ENCODE results near the gene PTGFRN. TPM values are rescaled to one million over a fixed set of nuclear protein-coding genes. Genes with fewer than 3 reads are reported as not detected.

PTGFRN gene
- total RNA-seq, 2 donors from 2014 or later: 41.6 to 43.2 TPM

DNA sequence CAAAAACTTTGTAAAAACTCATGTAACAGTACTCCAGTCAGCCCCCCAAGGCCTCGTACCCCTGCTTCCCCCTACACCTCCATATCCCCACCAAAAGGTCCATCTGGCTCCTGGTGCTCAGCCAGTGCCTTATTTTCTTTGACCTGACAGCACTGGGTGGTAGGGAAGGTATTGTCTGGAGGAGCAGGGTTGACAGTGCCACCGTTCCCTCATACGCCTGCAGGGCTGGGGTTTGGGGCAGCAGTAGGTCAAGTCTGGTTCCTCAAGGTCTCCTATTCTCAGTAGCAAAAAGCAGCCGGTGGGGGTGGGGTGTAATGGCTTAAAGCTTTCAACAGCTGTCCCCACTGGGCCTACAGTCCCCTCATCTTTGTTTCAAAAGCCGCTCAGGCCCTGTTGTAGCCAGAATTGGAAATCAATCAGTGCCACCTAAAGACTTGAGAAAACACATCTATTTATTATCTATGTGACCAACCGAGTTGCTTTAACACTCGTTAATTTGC lies 125.1 kb downstream of the PTGFRN start:
- Mint-ChIP-seq H3K4me1 (peaks cover 15% of the 10 kb centered on the region), H3K27ac (no peak overlapping the region), H3K9me3 (no peaks in the 10 kb centered on the region), H3K4me3 (no peak overlapping the region), H3K36me3 (ENCODE audit: low read depth) (no peaks in the 10 kb centered on the region), H3K27me3 (ENCODE audit: insufficient read depth) (no peaks in the 10 kb centered on the region)
- Histone ChIP-seq H3K9me3 (ENCODE audit: control insufficient read depth, low read length) (no peaks in the 10 kb centered on the region), H3K27me3 (ENCODE audit: control insufficient read depth, insufficient read depth, low read length, poor library complexity, severe bottlenecking) (no peaks in the 10 kb centered on the region), H3K4me1 (ENCODE audit: control insufficient read depth, insufficient read depth, low read length) (no peaks in the 10 kb centered on the region), H3K36me3 (ENCODE audit: control insufficient read depth, insufficient read depth, low read length) (no peaks in the 10 kb centered on the region), H3K4me3 (ENCODE audit: low read length) (no peak overlapping the region), H3K9ac (ENCODE audit: extremely low read depth, low read length, poor library complexity, severe bottlenecking) (no peak overlapping the region), H3K27ac (ENCODE audit: low read depth, low read length) (no peak overlapping the region)
- DNase-seq: no peak
- TF ChIP-seq, protein P1, sequence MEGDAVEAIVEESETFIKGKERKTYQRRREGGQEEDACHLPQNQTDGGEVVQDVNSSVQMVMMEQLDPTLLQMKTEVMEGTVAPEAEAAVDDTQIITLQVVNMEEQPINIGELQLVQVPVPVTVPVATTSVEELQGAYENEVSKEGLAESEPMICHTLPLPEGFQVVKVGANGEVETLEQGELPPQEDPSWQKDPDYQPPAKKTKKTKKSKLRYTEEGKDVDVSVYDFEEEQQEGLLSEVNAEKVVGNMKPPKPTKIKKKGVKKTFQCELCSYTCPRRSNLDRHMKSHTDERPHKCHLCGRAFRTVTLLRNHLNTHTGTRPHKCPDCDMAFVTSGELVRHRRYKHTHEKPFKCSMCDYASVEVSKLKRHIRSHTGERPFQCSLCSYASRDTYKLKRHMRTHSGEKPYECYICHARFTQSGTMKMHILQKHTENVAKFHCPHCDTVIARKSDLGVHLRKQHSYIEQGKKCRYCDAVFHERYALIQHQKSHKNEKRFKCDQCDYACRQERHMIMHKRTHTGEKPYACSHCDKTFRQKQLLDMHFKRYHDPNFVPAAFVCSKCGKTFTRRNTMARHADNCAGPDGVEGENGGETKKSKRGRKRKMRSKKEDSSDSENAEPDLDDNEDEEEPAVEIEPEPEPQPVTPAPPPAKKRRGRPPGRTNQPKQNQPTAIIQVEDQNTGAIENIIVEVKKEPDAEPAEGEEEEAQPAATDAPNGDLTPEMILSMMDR (conservative IDR thresholded peaks at IDR 0.05): no peak
- WGBS, 2 experiments (ENCODE audit: insufficient coverage in 1 of 2, insufficient read length in 1 of 2): 87% methylated on average over 4 to 7 of the region's 7 CpGs

DNA sequence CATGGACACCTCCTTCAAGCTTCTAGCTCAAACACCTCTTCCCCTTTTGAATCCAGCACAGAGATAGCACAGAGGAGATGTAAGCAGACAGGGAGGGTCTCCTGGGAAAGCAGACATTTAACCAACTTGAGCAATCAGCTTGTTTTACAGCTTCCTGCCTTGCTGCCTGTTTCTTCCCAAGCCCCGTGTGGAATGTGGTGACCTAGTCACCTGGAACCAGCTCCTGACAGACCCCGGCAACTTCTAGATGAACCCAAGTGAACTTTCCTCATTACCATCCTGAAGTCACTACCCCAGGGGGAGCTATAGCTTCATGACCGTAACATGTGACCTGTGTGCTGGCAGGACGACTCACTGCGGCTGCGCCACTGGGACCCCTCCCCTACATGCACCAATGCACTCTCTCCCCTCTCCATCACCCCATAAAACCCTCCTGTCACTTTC lies 126.3 kb downstream of the PTGFRN start:
- H3K27ac Mint-ChIP-seq: peak overlapping the region; percentile 25
- peak; percentile 69 for DNase-seq
- 82 to 87% methylated on average over 6 of the region's 6 CpGs for WGBS, 2 experiments (ENCODE audit: insufficient coverage in 1 of 2, insufficient read length in 1 of 2)

DNA sequence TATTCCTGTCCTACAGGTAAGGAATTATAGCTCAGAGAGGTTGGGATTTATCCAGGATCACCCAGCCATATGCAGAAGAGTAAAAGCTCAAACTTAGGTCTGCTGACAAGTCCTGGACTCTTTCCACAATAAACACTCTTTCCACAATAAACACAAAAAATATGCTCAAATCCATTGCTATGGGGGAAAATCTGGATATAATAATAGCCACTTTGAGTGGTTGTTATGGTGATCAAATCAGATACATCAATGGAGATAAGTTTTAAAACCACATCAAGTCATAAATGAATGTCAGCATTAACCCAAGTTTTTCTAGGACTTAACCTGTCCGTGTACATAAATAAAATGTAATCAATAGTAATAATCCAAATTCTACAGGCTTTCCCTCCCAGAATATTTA lies 128.1 kb downstream of the PTGFRN start:
- H3K27me3 ChIP-seq (ENCODE audit: control insufficient read depth, insufficient read depth, low read length, poor library complexity, severe bottlenecking): no peaks in the 10 kb centered on the region
- H3K27ac ChIP-seq (ENCODE audit: low read depth, low read length): no peak overlapping the region
- no peaks in the 10 kb centered on the region for H3K4me1 ChIP-seq (ENCODE audit: control insufficient read depth, insufficient read depth, low read length)
- Mint-ChIP-seq H3K27ac (no peak overlapping the region), H3K27me3 (ENCODE audit: insufficient read depth) (no peaks in the 10 kb centered on the region), H3K4me3 (no peak overlapping the region), H3K4me1 (peaks cover 15% of the 10 kb centered on the region), H3K36me3 (ENCODE audit: low read depth) (no peaks in the 10 kb centered on the region), H3K9me3 (no peaks in the 10 kb centered on the region)
- no peak overlapping the region for H3K4me3 ChIP-seq (ENCODE audit: low read length)
- no peak for DNase-seq
- no peaks in the 10 kb centered on the region for H3K36me3 ChIP-seq (ENCODE audit: control insufficient read depth, insufficient read depth, low read length)
- TF ChIP-seq, protein P1 (conservative IDR thresholded peaks at IDR 0.05): no peak
- 100% methylated on average over 1 of the region's 1 CpG; no CpG with 5 or more reads in 1 of the 2 experiments for WGBS, 2 experiments (ENCODE audit: insufficient coverage in 1 of 2, insufficient read length in 1 of 2)
- H3K9me3 ChIP-seq (ENCODE audit: control insufficient read depth, low read length): no peaks in the 10 kb centered on the region
- no peak overlapping the region for H3K9ac ChIP-seq (ENCODE audit: extremely low read depth, low read length, poor library complexity, severe bottlenecking)

More for the DNA sequence above, 126.3 kb downstream of the PTGFRN start:
- H3K36me3 ChIP-seq (ENCODE audit: control insufficient read depth, insufficient read depth, low read length): no peaks in the 10 kb centered on the region
- no peak overlapping the region for H3K9ac ChIP-seq (ENCODE audit: extremely low read depth, low read length, poor library complexity, severe bottlenecking)
- no peaks in the 10 kb centered on the region for H3K9me3 ChIP-seq (ENCODE audit: control insufficient read depth, low read length)
- no peaks in the 10 kb centered on the region for H3K27me3 ChIP-seq (ENCODE audit: control insufficient read depth, insufficient read depth, low read length, poor library complexity, severe bottlenecking)
- Mint-ChIP-seq H3K27me3 (ENCODE audit: insufficient read depth) (no peaks in the 10 kb centered on the region), H3K4me1 (peaks cover 15% of the 10 kb centered on the region), H3K36me3 (ENCODE audit: low read depth) (no peaks in the 10 kb centered on the region), H3K4me3 (no peak overlapping the region), H3K9me3 (no peaks in the 10 kb centered on the region)
- TF ChIP-seq, protein P1 (conservative IDR thresholded peaks at IDR 0.05): peak; percentile 43
- H3K27ac ChIP-seq (ENCODE audit: low read depth, low read length): no peak overlapping the region
- no peak overlapping the region for H3K4me3 ChIP-seq (ENCODE audit: low read length)
- no peaks in the 10 kb centered on the region for H3K4me1 ChIP-seq (ENCODE audit: control insufficient read depth, insufficient read depth, low read length)
